Skin epidermis (tissue), 12 donors: ENCODE data around the gene XRCC6.
"Not testable (repeated sequence)": the region's sequence is repeated elsewhere in the genome, so short reads cannot be mapped to it uniquely, and the experiment has no call there.

Experiments used
- H3K27ac ChIP-seq, 21 experiments: fragments of 200-600 bp; sonication (generic) in 11 of 21; one replicate each; pipeline ENCODE4 v1.5.0; 2020; ENCODE audit warnings: mild to moderate bottlenecking in 3 of 21, inconsistent platforms in 2 of 21, moderate library complexity in 2 of 21
- H3K4me3 ChIP-seq, 7 experiments: fragments of 200-600 bp; sonication (generic) in 2 of 7; one replicate each; pipeline ENCODE4 v1.5.0; 2020; ENCODE audit warnings: inconsistent platforms in 2 of 7, mild to moderate bottlenecking in 2 of 7, moderate library complexity in 1 of 7

The XRCC6 gene

GRCh38 chr22:41621099-41621910 is at the start of gene XRCC6:
Gene XRCC6, plus strand, starts transcription at chr22:41621295. Its CDS starts 710 bp downstream, at chr22:41622005.
- Histone ChIP-seq H3K27ac (peak within 1 kb of the TSS; percentile 79 to 99 (median 94)), H3K4me3 (peak within 1 kb of the TSS; percentile 70 to 99 (median 92))

DNA sequence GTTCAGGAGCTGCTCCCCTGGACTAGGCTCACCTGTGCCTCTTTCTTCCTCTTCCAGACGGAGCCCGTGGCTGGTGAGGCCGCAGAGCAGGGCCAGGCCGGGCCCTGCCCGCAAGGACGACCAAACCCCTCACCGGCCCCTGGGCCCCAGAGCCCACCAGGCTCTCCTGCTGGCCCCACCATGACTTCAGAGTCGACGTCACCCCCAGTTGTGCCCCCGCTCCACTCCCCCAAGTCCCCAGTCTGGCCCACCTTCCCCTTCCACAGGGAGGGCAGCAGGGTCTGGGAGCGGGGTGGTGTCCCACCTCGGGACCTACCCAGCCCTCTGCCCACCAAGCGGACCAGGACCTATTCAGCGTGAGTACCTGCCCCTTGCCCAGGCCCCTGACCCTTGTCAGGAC is 49.3 kb upstream of the XRCC6 start:
- Histone ChIP-seq H3K27ac (no peak overlapping the region), H3K4me3 (no peak overlapping the region)

DNA sequence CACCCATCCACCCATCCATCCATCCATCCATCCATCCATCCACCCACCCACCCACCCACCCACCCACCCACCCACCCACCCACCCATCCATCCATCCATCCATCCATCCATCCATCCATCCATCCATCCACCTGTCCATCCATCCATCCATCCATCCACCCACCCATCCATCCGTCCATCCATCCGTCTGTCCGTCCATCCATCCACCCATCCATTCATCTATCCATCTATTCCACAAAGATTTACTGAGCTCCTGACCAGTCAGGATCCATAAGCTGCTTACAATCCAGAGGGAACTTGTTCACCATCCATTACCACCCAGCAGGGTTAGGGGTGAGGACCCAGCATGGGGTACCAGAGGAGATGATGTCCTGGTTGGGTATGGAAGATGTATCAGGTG is 48.8 kb upstream of the XRCC6 start:
- H3K4me3 ChIP-seq, H3K27ac ChIP-seq: not testable (repeated sequence)

- H3K4me3 ChIP-seq, result no peak overlapping the region
- no peak overlapping the region for H3K27ac ChIP-seq
These were observed 47.4 kb upstream of the XRCC6 start for GRCh38 chr22:41573677-41574076.

- H3K4me3 ChIP-seq, result no peak overlapping the region
- H3K27ac ChIP-seq, result peak overlapping the region in 2 of 21 experiments; percentile 35 to 43
These were observed 46.2 kb upstream of the XRCC6 start for GRCh38 chr22:41574847-41575381.

- peak overlapping the region in 2 of 21 experiments; percentile 35 to 43 for H3K27ac ChIP-seq
These were observed 45.6 kb upstream of the XRCC6 start for GRCh38 chr22:41575533-41575932.

DNA sequence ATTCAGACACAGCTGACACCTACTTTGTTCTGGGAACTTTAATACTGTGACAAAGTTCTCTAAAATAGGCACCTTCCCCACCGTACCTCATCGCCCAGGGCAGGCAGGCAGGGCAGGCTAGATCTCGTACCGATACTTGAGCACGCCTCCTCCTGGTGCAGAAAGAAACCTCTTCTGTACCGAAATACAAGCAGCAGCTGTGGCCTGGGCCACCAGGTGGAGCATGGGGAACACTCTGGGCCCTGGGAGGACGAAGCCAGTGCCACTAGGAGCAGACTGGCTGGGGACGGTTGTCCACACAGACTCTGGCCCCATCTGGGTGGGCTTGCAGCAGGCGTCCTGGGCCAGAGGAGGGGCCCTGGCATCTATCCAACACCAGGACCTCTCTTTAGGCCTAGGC is 44.2 kb upstream of the XRCC6 start:
- no peak overlapping the region for H3K4me3 ChIP-seq
- no peak overlapping the region for H3K27ac ChIP-seq

More at GRCh38 chr22:41575533-41575932, 45.6 kb upstream of the XRCC6 start:
- H3K4me3 ChIP-seq, result no peak overlapping the region

DNA sequence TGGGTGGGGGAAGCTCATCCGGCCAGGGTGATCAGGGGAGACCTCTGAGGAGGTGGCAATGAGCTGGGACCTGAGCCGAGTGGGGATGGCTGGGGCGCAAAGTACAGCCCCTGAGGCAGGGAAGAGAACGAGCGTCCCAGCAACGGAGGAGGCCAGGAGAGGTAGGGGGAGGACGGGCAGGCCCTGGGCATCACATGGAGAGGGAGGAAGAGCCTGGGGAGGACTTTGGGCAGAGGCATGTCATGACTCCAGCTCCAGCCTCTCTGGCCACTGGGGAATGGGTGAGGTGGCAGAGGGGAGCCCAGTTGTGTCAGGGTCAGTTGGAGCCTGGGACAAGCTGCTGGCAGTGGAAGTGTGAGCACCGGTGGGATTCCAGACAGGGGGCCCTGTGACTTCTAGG is 43.0 kb upstream of the XRCC6 start:
- H3K4me3 ChIP-seq, result no peak overlapping the region
- H3K27ac ChIP-seq, result no peak overlapping the region

- H3K27ac ChIP-seq, result no peak overlapping the region
- H3K4me3 ChIP-seq, result no peak overlapping the region
These were observed 42.3 kb upstream of the XRCC6 start for GRCh38 chr22:41578818-41579217.

DNA sequence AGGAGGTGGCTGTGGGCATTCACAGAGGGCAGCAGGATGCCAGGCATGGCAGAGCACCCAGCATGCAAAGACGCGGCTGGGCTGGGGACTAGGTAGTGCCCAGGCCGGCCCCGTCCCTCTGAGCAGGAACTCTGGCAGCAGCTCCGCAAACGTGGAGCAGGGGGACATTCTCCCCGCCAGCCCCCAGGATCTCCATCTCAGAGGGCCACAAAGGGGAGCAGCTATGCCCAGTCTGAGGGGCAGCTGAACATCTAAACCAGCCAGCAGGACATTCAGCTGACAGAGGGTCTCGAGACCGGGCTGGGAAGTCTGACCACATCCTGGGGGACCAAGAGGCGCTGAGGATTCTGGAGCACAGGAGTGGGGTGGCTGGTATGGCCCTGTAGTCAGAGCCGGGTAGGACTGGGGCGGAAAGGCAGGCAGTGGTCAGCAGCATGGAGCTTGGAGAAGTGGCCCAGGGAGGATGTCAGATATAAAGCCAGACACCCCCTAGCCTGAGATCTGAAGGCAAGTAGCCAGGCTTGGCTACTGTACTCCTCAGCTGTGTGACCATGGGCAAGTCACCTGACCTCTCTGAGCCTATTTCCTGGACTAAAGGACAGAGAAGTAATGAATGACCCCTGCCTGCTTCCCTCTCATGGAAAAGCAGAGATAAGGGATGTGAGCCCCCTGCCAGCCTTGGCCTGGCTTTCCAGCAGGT is 41.6 kb upstream of the XRCC6 start:
- no peak overlapping the region for H3K27ac ChIP-seq
- no peak overlapping the region for H3K4me3 ChIP-seq

DNA sequence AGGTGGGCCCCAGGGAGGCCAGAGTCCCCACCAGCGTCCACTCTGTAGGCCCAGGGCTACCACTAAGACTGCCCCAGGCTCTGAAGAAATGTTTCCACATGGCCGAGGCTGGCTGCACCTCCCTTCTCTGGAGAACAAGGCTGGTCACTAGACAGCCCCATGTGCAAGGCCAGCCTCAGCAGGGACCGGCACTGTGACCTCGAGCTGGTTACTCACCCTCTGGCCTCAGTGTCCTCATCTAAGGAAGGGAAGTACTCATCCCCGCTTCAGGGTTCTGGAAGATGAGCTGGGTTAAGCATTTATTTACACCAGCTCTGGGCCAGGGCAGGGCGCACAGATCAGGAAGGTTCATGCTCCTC is 41.1 kb upstream of the XRCC6 start:
- H3K4me3 ChIP-seq, result no peak overlapping the region
- H3K27ac ChIP-seq, result no peak overlapping the region

DNA sequence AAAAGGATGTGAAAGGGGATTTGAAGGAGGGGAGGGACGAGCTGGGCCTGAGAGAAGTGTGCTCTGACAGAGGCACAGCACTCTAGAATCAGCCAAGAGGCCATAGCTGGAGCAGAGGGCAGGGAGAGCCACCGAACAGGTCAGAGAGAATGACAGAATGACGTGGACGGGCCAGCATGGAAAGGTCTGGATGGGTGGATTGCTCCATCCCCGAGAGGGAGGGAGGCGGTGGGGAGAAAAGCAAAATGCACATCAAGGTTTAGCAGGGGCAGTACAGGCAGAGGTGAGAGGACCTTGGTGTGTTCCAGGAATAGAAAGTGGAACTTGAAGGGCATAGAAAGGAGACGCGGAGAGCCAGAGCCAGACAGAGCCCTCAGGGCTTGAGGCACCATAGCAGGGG is 38.4 kb upstream of the XRCC6 start:
- Histone ChIP-seq H3K27ac (no peak overlapping the region), H3K4me3 (no peak overlapping the region)

DNA sequence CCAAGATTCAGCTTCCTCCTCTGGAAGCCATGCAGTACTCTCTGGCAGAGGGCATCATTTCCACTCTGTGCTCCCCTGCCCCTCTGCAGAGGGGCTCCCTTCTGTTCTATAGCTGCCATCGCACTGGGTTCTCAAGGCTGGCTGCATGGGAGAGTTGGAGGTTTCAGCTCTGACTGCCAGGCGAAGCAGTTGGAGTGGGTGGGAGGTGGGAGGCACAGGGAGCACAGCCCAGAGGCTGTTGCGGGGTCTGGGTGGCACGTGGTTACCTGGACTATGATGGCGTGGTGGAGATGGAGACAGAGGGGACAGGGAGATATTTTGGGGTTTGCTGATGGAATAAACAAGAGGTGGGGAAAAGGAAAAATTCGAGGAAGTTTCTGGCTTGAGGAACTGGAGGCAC is 36.2 kb upstream of the XRCC6 start:
- H3K4me3 ChIP-seq, result no peak overlapping the region
- H3K27ac ChIP-seq, result no peak overlapping the region

GRCh38 chr22:41585898-41586297 is 35.2 kb upstream of the XRCC6 start:
- Histone ChIP-seq H3K4me3 (no peak overlapping the region), H3K27ac (no peak overlapping the region)

DNA sequence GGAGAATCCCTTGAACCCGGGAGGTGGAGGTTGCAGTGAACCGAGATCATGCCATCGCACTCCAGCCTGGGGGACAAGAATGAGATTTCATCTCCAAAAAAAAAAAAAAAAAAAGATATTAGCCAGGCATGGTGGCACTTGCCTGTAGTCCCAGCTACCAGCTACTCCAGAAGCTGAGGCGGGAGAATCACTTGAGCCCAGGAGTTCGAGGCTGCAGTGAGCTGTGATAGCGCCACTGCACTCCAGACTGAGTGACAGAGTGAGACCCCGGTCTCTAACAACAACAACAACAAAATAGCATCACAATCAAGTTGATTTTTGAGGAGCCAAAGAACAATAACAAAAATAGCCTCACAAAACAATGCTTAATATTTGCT is 33.8 kb upstream of the XRCC6 start:
- peak overlapping the region in 1 of 21 experiments; percentile 76 for H3K27ac ChIP-seq
- H3K4me3 ChIP-seq, result no peak overlapping the region

- peak within 1 kb of the TSS; percentile 54 to 97 (median 70) for H3K4me3 ChIP-seq
- H3K27ac ChIP-seq, result peak within 1 kb of the TSS in 20 of 21 experiments; percentile 31 to 93 (median 78)
These were observed 31.5 kb upstream of the XRCC6 start, which contains the start of gene PMM1 for GRCh38 chr22:41589391-41590241. Gene PMM1, minus strand, starts transcription at chr22:41589840. Its CDS starts 35 bp downstream, at chr22:41589805.

DNA sequence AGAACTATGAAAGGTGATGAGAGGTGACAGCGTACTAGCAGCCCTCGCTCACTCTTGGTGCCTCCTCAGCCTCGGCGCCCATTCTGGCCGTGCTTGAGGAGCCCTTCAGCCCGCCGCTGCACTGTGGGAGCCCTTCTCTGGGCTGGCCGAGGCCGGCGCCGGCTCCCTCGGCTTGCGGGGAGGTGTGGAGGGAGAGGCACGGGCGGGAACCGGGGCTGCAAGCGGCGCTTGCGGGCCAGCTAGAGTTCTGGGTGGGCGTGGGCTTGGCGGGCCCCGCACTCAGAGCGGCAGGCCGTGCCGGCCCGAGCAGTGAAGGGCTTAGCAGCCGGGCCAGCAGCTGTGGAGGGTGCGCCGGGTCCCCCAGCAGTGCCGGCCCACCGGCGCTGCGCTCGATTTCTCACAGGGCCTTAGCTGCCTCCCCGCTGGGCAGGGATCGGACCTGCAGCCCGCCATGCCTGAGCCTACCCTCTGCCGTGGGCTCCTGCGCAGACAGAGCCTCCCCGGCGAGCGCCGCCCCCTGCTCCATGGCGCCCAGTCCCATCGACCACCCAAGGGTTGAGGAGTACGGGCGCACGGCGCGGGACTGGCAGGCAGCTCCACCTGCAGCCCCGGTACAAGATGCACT is 27.6 kb upstream of the XRCC6 start:
- H3K27ac ChIP-seq, H3K4me3 ChIP-seq: not testable (repeated sequence)

- Histone ChIP-seq H3K4me3 (no peak overlapping the region), H3K27ac (no peak overlapping the region)
These were observed 25.4 kb upstream of the XRCC6 start for GRCh38 chr22:41595703-41596102.
